Lower leg skin (tissue), 3 donors: Measurements from ENCODE around the gene SMCO4.

Experiments
- CTCF ChIP-seq, 3 donors: fragments of 450-650 bp; IDR thresholded peaks; one replicate each; pipeline ENCODE4 v1.5.1; 2016; ENCODE audit warnings: antibody characterized with exemption in 3 of 3, mild to moderate bottlenecking in 3 of 3, moderate library complexity in 2 of 3
- POLR2A ChIP-seq, 2 donors: fragments of 450-650 bp; IDR thresholded peaks; one replicate each; pipeline ENCODE4 v1.6.1; 2016 to 2017; ENCODE audit warnings: antibody characterized with exemption in 2 of 2, mild to moderate bottlenecking in 1 of 2, moderate library complexity in 1 of 2

GRCh38 chr11:93481279-93481678, 61.9 kb downstream of the SMCO4 start:
- TF ChIP-seq CTCF (IDR thresholded peaks at IDR 0.05) (no peak), POLR2A (IDR thresholded peaks at IDR 0.05) (no peak)
